Fibroblast of lung (primary cell): ENCODE data around the gene SAG.

Experiments
- CTCF ChIP-seq, 2 donors: IDR thresholded peaks in 1 of 2; conservative IDR thresholded peaks in 1 of 2; 1 replicate in 1 of 2; 2 replicates in 1 of 2; pipeline ENCODE4 v1.5.1; 2011 to 2012; ENCODE audit warnings: low read length in 2 of 2, control low read depth in 1 of 2, inconsistent platforms in 1 of 2, low read depth in 1 of 2, mild to moderate bottlenecking in 1 of 2
- EZH2 ChIP-seq: IDR thresholded peaks from 2 replicates; pipeline ENCODE4 v1.5.1; 2012; ENCODE audit warnings: low read length, control low read depth, mild to moderate bottlenecking; ENCODE audit errors: missing control alignments

GRCh38 chr2:233361297-233361696, 53.7 kb downstream of the SAG start:
- TF ChIP-seq CTCF (conservative IDR thresholded peaks at IDR 0.05 in 1 of 2, IDR thresholded peaks at IDR 0.05 in 1 of 2; ENCODE audit: low read depth in 1 of 2, low read length in 2 of 2) (no peak), EZH2 (no peak)
